Stimulated activated CD4-positive, alpha-beta T cell treated with anti-CD3 and anti-CD28 coated beads, Interleukin-2, amount 100 ng/mL, for 4 hours (primary cell): ENCODE data around the gene MB21D2.
A peak's percentile ranks its signal among the peaks of the same experiment; 100 is the strongest.

Experiments
- DNase-seq: peaks from one replicate; pipeline ENCODE4 v3.0.0-alpha.2; 2020; ENCODE audit warnings: low read depth

The MB21D2 gene

GRCh38 chr3:192923731-192924130 lies 6.1 kb upstream of the MB21D2 start:
- DNase-seq: no peak

- DNase-seq: no peak
Measured at GRCh38 chr3:192921793-192922192, 4.1 kb upstream of the MB21D2 start.

GRCh38 chr3:192920411-192920810 lies 2.8 kb upstream of the MB21D2 start:
- DNase-seq: no peak

GRCh38 chr3:192919901-192920300 lies 2.2 kb upstream of the MB21D2 start:
- no peak for DNase-seq

GRCh38 chr3:192918275-192918588 lies 576 bp upstream of the MB21D2 start:
- DNase-seq: no peak

GRCh38 chr3:192917028-192917403 lies 640 bp downstream of the MB21D2 start:
- no peak for DNase-seq

- DNase-seq: no peak
Measured at GRCh38 chr3:192916371-192917027, 1.2 kb downstream of the MB21D2 start.

- no peak for DNase-seq
Measured at GRCh38 chr3:192915722-192916121, 1.9 kb downstream of the MB21D2 start.

- no peak for DNase-seq
Measured at GRCh38 chr3:192915304-192915703, 2.4 kb downstream of the MB21D2 start.

GRCh38 chr3:192914848-192915247 lies 2.8 kb downstream of the MB21D2 start:
- DNase-seq: no peak

- DNase-seq: no peak
Measured at GRCh38 chr3:192913540-192913939, 4.1 kb downstream of the MB21D2 start.

- DNase-seq: no peak
Measured at GRCh38 chr3:192911293-192911692, 6.4 kb downstream of the MB21D2 start.

GRCh38 chr3:192907784-192908183 lies 9.9 kb downstream of the MB21D2 start:
- DNase-seq: no peak

GRCh38 chr3:192906940-192907339 lies 10.7 kb downstream of the MB21D2 start:
- no peak for DNase-seq

- no peak for DNase-seq
Measured at GRCh38 chr3:192905980-192906678, 11.5 kb downstream of the MB21D2 start.

GRCh38 chr3:192904632-192905289 lies 12.9 kb downstream of the MB21D2 start:
- DNase-seq: no peak

GRCh38 chr3:192902549-192902948 lies 15.1 kb downstream of the MB21D2 start:
- DNase-seq: no peak

- no peak for DNase-seq
Measured at GRCh38 chr3:192901435-192901834, 16.2 kb downstream of the MB21D2 start.

GRCh38 chr3:192899540-192899982 lies 18.1 kb downstream of the MB21D2 start:
- DNase-seq: no peak

GRCh38 chr3:192897005-192897404 lies 20.7 kb downstream of the MB21D2 start:
- no peak for DNase-seq

- no peak for DNase-seq
Measured at GRCh38 chr3:192896208-192896607, 21.4 kb downstream of the MB21D2 start.

- DNase-seq: no peak
Measured at GRCh38 chr3:192894676-192895075, 23.0 kb downstream of the MB21D2 start.

- DNase-seq: peak; percentile 42
Measured at GRCh38 chr3:192892981-192893700, 24.5 kb downstream of the MB21D2 start.
